Measurements from ENCODE around the gene TENM3. TPM values are rescaled to one million over a fixed set of nuclear protein-coding genes. Genes with fewer than 3 reads are reported as not detected.

TENM3 gene
- total RNA-seq, 1 experiment from 2014 or later: 0.87 TPM

DNA sequence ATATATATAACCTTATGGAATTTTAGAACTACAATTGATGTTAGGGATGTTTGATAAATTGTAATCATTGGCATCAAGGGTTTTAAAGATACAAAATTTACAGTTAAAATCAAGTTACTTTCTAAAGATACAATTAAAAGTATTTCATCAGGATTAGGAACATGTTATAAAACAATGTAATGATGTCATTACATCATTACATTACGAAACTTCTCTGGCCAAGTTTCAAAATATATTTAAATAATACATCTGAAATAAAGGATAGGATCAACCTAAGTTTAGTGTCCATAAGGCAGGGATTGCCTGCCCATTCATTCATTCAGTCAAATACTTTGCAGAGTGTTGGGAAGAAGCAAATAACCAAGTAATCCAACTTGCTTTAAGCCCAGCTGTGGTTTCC is 75.1 kb downstream of the TENM3 start:
- DNase-seq (no peak), ATAC-seq (no peak)
- no peaks in the 10 kb centered on the region for H3K9me3 ChIP-seq (ENCODE audit: low read length)
- no peaks in the 10 kb centered on the region for H3K79me2 ChIP-seq (ENCODE audit: low read length)
- intact Hi-C loops (cut with micrococcal nuclease): no loop called here
- no peak overlapping the region for H2AFZ ChIP-seq (ENCODE audit: low read length)
- CTCF ChIA-PET: no interaction called here
- no peak overlapping the region for H3K27ac ChIP-seq (ENCODE audit: low read length)
- H3K9ac ChIP-seq (ENCODE audit: low read length): no peak overlapping the region
- H3F3A ChIP-seq (ENCODE audit: low read length, unreplicated experiment): no peaks in the 10 kb centered on the region
- no peaks in the 10 kb centered on the region for H4K20me1 ChIP-seq (ENCODE audit: low read length)
- H3K4me1 ChIP-seq (ENCODE audit: insufficient read depth, low read length): no peaks in the 10 kb centered on the region
- POLR2A ChIA-PET (ENCODE audit: unreplicated experiment): no interaction called here
- H3K4me3 ChIP-seq (ENCODE audit: low read length): no peak overlapping the region
- no peak overlapping the region for H3K4me2 ChIP-seq (ENCODE audit: low read length)
- H3K36me3 ChIP-seq (ENCODE audit: low read depth, low read length): no peaks in the 10 kb centered on the region
- no peaks in the 10 kb centered on the region for H3K9me2 ChIP-seq (replicated peaks; ENCODE audit: low read length)
- BruUV-seq (replicated peaks): no TSS peak
- no peaks in the 10 kb centered on the region for H3K27me3 ChIP-seq (ENCODE audit: low read length)
- TF ChIP-seq EZH2phosphoT487 (IDR thresholded peaks at IDR 0.05; ENCODE audit: borderline replicate concordance, low read length) (no peak), EZH2 (IDR thresholded peaks at IDR 0.05; ENCODE audit: low read length, unreplicated experiment) (no peak), CTCF (conservative IDR thresholded peaks at IDR 0.05; ENCODE audit: low read depth, low read length) (no peak)

GRCh38 chr4:182320092-182320491 is 76.9 kb downstream of the TENM3 start:
- Histone ChIP-seq H3K9me2 (replicated peaks; ENCODE audit: low read length) (no peaks in the 10 kb centered on the region), H3K27ac (ENCODE audit: low read length) (no peak overlapping the region), H4K20me1 (ENCODE audit: low read length) (no peaks in the 10 kb centered on the region), H3K4me1 (ENCODE audit: insufficient read depth, low read length) (no peaks in the 10 kb centered on the region), H3K27me3 (ENCODE audit: low read length) (no peaks in the 10 kb centered on the region), H3K36me3 (ENCODE audit: low read depth, low read length) (no peaks in the 10 kb centered on the region), H3K9ac (ENCODE audit: low read length) (no peak overlapping the region), H3F3A (ENCODE audit: low read length, unreplicated experiment) (no peaks in the 10 kb centered on the region), H3K4me2 (ENCODE audit: low read length) (no peak overlapping the region), H3K4me3 (ENCODE audit: low read length) (no peak overlapping the region), H3K79me2 (ENCODE audit: low read length) (no peaks in the 10 kb centered on the region), H3K9me3 (ENCODE audit: low read length) (no peaks in the 10 kb centered on the region), H2AFZ (ENCODE audit: low read length) (no peak overlapping the region)
- ChIA-PET CTCF (no interaction called here), POLR2A (ENCODE audit: unreplicated experiment) (no interaction called here)
- no peak for TF ChIP-seq EZH2 (IDR thresholded peaks at IDR 0.05; ENCODE audit: low read length, unreplicated experiment)
- TF ChIP-seq CTCF (conservative IDR thresholded peaks at IDR 0.05; ENCODE audit: low read depth, low read length): no peak
- TF ChIP-seq EZH2phosphoT487 (IDR thresholded peaks at IDR 0.05; ENCODE audit: borderline replicate concordance, low read length): no peak
- no peak for ATAC-seq
- BruUV-seq (replicated peaks): no TSS peak
- intact Hi-C loops (cut with micrococcal nuclease): no loop called here
- DNase-seq: no peak

DNA sequence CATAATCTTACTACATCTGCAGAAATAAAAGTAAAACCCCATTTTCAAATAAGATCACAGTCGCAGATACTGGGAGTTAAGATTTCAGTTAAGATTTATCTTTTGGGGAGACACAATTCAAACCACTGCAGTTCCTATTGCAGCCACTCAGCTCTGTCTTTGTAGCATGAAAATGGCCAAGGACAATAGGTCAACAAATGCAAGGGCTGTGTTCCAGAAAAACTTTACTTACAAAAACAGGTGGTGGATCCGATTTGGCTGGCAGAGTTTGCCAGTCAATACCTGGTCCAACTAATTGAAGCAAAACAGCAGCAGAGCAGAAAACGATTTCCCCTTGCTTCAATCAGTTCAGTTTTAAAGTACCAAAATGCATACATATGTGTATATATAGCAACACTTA is 77.4 kb downstream of the TENM3 start:
- H3K4me3 ChIP-seq (ENCODE audit: low read length): no peak overlapping the region
- H3K4me1 ChIP-seq (ENCODE audit: insufficient read depth, low read length): no peaks in the 10 kb centered on the region
- ChIA-PET POLR2A (ENCODE audit: unreplicated experiment) (no interaction called here), CTCF (no interaction called here)
- no peaks in the 10 kb centered on the region for H3K9me2 ChIP-seq (replicated peaks; ENCODE audit: low read length)
- BruUV-seq (replicated peaks): no TSS peak
- no peaks in the 10 kb centered on the region for H3F3A ChIP-seq (ENCODE audit: low read length, unreplicated experiment)
- no peaks in the 10 kb centered on the region for H4K20me1 ChIP-seq (ENCODE audit: low read length)
- ATAC-seq: no peak
- no peak overlapping the region for H3K9ac ChIP-seq (ENCODE audit: low read length)
- H3K79me2 ChIP-seq (ENCODE audit: low read length): no peaks in the 10 kb centered on the region
- no peak overlapping the region for H3K4me2 ChIP-seq (ENCODE audit: low read length)
- H3K9me3 ChIP-seq (ENCODE audit: low read length): no peaks in the 10 kb centered on the region
- TF ChIP-seq EZH2phosphoT487 (IDR thresholded peaks at IDR 0.05; ENCODE audit: borderline replicate concordance, low read length) (no peak), EZH2 (IDR thresholded peaks at IDR 0.05; ENCODE audit: low read length, unreplicated experiment) (no peak), CTCF (conservative IDR thresholded peaks at IDR 0.05; ENCODE audit: low read depth, low read length) (no peak)
- intact Hi-C loops (cut with micrococcal nuclease): no loop called here
- H3K36me3 ChIP-seq (ENCODE audit: low read depth, low read length): no peaks in the 10 kb centered on the region
- DNase-seq: no peak
- H3K27me3 ChIP-seq (ENCODE audit: low read length): no peaks in the 10 kb centered on the region
- no peak overlapping the region for H2AFZ ChIP-seq (ENCODE audit: low read length)
- H3K27ac ChIP-seq (ENCODE audit: low read length): no peak overlapping the region
